Erythroblast (primary cell): ENCODE data around the gene SFMBT1.

Source experiments
- GATA1 ChIP-seq: IDR thresholded peaks from 2 replicates; pipeline ENCODE4 v1.6.1; 2011; ENCODE audit warnings: low read depth, mild to moderate bottlenecking, control low read depth, low read length, moderate library complexity
- POLR2A ChIP-seq: IDR thresholded peaks from 2 replicates; pipeline ENCODE4 v1.6.1; 2011; ENCODE audit warnings: mild to moderate bottlenecking, low read length

DNA sequence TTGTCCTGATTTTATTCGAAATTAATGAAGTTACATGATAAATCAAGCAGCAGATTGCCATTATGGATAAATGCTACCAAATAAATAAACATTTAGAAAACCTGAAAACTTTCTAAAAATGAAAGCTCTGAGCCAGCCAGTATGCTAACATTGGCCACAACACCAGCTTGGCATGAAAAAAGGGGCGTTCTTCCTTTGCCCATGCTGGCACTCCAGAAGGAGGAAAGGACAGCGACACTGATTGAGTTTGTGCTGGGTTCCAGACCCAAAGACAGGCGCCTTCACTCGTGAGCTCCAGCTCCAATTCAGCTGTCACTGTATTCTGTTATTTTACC is 153.6 kb downstream of the SFMBT1 start:
- TF ChIP-seq POLR2A (no peak), GATA1 (no peak)
